NCI-H345 treated with DMSO at 0.1 percent for 48 hours (cell line): ENCODE results near the gene GINS2.
A peak's percentile ranks its signal among the peaks of the same experiment; 100 is the strongest.

ENCODE experiments used
- DNase-seq: peaks from one replicate; lab custom pipeline; 2025; ENCODE audit not compliant: unreplicated experiment; lab: John Stamatoyannopoulos, UW

GINS2 gene

DNA sequence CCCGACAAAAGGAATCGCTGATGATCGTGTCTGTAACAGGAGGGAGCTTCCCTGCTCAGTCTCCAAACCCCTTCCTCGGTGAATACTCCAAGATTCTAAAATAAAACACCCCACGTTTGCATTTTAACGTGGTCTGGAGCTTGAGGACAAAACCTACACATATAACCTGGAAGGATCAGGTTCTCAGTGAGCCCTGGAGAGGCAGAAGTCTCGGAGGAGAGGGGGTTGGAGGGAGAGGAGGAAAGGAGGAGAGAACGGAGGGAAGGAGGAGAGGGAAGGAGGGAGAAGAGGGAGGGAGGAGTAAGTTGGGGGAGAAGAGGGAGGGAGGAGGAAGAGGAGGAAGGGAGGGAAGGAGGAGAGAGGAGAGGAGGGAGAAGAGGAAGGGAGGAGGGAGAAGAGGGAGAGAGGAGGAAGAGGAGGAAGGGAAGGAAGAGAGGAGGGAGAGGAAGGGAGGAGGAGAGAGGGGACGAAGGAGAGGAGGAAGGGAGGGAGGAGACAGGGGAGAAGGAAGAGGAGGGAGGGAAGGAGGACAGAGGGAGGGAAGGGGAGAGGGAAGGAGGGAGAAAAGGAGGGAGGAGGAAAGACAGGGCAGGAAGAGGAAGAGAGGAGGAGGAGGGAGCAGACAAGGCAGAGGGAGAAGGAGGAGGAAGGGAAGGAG, 27.4 kb upstream of the GINS2 start:
- DNase-seq = no peak

GRCh38 chr16:85715169-85716021, 26.6 kb upstream of the GINS2 start:
- peak; percentile 86 for DNase-seq

DNA sequence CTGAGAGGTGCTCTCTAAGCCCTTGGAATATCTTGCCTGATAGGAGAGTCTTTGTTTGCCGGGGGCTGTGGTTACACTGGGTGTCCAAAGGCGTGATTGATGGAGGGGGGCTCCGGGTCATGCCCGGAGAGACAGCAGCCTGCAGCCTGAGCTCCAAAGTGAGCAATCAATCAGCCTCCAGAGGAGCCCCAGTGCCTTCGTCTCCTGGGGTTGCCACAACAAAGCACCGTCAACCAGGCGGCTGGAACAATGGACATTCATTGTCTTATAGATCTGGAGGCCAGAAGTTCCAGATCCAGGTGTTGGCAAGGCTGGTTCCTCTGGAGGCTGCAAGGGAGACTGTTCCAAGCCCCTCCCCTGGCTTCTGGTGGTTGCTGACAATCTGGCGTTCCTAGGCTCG, 24.0 kb upstream of the GINS2 start:
- DNase-seq = peak; percentile 37

DNA sequence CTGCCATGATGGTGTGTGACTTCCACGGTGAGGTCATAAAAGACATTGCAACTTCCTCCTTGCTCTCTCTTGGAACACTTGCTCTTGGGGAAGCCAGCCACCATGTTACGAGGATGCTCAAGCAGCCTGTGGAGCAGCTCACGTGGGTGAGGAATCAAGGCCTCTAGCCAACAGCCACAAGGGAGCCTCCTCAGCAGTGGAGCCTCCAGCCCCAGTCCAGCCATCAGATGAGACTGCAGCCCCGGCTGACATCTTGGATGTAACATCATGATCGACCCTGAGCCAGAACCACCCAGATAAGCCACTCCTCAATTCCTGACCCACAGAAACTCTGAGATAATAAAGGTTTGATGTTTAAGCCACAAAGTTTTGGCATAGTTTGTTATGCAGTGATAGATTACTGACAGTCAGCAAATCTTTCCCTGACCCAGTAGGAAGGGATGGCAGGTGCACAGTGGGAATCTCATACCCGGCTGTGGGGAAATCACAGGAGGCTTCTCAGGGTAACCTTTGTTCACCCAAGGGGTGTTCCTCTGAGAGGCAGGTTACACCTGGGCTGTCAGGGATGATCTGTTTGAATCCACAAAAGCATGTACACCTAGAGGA, 23.3 kb upstream of the GINS2 start:
- no peak for DNase-seq

- peak; percentile 67 for DNase-seq
Measured at GRCh38 chr16:85710732-85711131, 22.0 kb upstream of the GINS2 start.

DNA sequence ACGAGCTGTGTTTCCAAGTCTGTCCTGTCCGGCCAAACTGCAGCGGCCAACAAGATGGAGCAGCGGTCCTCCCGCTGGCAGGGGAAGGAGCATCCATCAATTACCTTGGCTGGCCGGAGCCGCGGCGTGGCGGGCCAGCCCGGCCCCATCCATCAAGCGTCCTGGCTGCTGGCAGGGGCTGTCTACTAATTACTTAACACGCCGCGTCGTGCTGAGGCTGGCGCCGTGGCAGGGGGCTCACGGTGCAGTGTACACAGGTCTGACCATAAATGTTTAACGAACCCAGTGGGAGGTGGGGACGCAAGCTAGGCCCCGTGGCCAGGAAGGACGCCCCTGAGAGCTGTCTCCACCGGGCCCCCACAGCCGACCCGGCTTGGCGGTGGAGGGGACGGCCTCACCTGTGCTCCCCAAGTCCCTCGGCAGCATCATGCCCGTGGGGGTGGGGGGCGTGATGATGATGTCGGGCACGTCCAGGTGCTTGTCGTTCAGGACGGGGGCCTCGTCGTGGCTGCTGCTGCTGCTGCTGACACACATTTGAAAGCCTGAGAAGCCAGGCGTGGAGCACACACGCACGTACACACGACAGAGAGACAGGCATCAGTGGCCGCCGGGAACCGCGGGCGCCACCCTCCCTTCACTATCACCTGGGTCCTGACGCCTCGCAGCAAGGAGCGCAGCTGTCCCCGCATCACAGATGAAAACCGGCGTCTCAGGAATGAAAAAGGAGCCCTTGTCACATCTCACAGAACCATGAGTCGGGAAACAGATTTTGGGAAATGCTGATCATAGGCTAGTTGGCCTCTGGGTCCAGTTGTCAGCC, 21.2 kb upstream of the GINS2 start:
- DNase-seq = no peak

DNA sequence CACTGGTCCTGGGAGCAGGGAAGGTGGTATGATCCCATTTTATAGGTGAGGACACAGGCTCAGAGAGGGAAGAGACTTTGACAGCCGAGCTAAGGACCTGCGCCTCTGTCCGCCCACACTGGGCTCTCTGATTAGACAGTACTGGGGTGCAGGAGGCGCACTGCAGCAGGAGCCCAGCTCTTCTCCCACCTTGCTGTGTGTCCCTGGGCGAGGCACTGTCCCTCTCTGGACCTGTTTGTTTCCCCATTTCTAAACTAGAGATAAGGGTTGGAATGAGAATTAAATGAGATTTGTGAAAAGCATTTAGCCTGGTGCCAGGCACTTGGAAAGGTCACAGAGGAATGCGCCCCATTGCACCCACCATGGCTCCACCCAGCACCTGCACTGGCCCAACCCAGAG, 19.6 kb upstream of the GINS2 start:
- DNase-seq = no peak

DNA sequence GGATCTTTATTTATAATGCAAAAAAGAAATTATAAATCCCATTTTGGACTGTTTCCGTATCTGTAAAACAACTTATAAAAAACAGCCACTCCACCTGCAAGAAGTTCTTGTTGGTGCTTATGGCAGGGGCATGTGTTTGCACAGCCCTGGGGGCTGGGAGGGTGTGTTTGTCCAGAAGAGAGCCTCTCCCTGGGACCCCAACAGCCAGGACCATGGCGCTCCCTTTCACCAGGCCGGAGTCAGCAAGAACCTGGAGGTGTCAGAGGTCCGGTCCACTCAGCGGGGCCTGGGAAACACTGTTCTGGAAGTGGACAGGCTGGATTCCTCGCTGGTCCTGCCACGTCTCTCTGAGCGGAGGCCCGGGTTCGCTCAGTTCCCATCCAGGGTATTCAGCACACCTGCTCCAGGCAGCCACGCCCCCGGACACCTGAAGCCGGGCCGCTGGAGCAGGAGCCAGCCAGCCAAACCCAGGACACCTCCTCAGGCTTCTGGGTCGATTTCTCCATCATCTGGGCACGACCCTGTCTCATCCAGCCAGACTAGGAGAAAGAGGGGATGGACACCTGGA, 18.9 kb upstream of the GINS2 start:
- no peak for DNase-seq

DNA sequence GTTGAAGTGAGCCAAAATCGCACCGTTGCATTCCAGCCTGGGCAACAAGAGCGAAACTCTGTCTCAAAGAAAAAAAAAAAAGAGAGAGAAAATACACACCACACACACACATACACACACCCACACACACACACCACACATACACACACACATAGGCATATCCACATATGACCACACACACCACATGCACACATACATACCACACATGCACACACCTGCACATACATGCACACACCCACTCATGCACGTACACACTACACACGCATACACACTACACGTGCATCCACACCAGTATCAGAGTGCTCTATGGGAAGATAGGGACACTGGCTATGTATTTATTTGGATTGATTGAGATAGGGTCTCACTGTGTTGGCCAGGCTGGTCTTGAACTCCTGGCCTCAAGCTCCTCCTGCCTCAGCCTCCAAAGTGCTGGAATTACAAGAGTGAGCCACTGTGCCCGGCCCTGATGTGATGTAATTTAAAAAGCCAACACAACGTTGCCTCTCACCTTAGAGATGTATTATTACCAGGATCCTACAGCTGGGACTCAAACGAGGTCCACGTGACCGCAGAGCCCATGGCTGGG, 17.8 kb upstream of the GINS2 start:
- no peak for DNase-seq

- DNase-seq = no peak
Measured at GRCh38 chr16:85704900-85705846, 16.4 kb upstream of the GINS2 start.

- DNase-seq = no peak
Measured at GRCh38 chr16:85704011-85704410, 15.3 kb upstream of the GINS2 start.

GRCh38 chr16:85699628-85700027, 10.9 kb upstream of the GINS2 start:
- no peak for DNase-seq

DNA sequence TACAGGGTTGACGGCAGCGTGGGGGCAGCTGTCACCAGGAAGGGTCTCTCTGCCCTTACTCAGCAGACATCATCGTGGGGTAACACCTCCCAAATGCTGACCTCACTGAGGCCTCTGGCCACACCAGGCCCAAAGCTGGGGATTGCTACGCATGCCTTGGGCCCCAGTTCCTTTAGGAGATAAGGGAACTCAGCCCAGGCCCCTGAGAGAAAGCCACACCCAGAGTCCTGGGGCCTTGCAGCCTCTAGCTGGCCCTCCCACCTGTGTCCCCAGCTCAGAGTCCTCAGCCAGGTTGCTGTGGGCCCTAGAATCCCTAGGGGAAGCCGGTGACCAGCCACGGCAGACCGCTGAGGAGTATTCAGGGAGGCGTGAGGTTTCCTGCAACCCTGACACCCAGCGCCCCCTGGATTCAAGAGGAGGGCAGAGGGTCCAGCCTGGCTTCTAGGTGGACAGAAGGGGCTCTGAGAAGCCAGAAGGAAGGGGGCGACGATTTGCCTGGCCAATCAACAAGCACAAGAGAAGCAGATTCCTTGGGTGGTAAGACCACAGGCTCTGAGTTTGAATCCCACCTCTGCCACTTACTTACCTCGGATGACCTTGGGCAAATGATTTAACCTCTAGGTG, 10.3 kb upstream of the GINS2 start:
- DNase-seq = no peak

GRCh38 chr16:85698459-85698891, 9.7 kb upstream of the GINS2 start:
- no peak for DNase-seq

- DNase-seq = no peak
Measured at GRCh38 chr16:85697431-85697830, 8.7 kb upstream of the GINS2 start.

- no peak for DNase-seq
Measured at GRCh38 chr16:85696781-85697180, 8.0 kb upstream of the GINS2 start.

- DNase-seq = no peak
Measured at GRCh38 chr16:85695196-85696128, 6.7 kb upstream of the GINS2 start.
